Muscle layer of duodenum (tissue), 2 donors: Measurements from ENCODE around the gene RABL6.
"Not testable (repeated sequence)": the region's sequence is repeated elsewhere in the genome, so short reads cannot be mapped to it uniquely, and the experiment has no call there.

ENCODE experiments used
- H3K27ac ChIP-seq: one replicate; pipeline ENCODE4 v1.7.0; 2013; ENCODE audit warnings: mild to moderate bottlenecking, low read length
- H3K27me3 ChIP-seq: one replicate; pipeline ENCODE4 v1.7.0; 2013; ENCODE audit warnings: low read depth, mild to moderate bottlenecking, control low read depth, low read length
- H3K36me3 ChIP-seq, 2 donors: one replicate each; pipeline ENCODE4 v1.7.0; 2013; ENCODE audit warnings: low read length in 2 of 2, control low read depth in 1 of 2, mild to moderate bottlenecking in 1 of 2; ENCODE audit not compliant: insufficient read depth in 2 of 2, control insufficient read depth in 1 of 2
- H3K4me1 ChIP-seq, 2 donors: one replicate each; pipeline ENCODE4 v1.7.0; 2013; ENCODE audit warnings: low read length in 2 of 2, mild to moderate bottlenecking in 2 of 2, control low read depth in 1 of 2, moderate library complexity in 1 of 2; ENCODE audit not compliant: insufficient read depth in 2 of 2, control insufficient read depth in 1 of 2
- H3K4me3 ChIP-seq, 2 donors: one replicate each; pipeline ENCODE4 v1.7.0; 2013; ENCODE audit warnings: low read length in 2 of 2, low read depth in 1 of 2, mild to moderate bottlenecking in 1 of 2
- H3K9me3 ChIP-seq, 2 donors: one replicate each; pipeline ENCODE4 v1.7.0; 2013; ENCODE audit warnings: low read length in 2 of 2, control low read depth in 1 of 2, mild to moderate bottlenecking in 1 of 2; ENCODE audit not compliant: control insufficient read depth in 1 of 2
- donor health status: healthy.

The RABL6 gene

DNA sequence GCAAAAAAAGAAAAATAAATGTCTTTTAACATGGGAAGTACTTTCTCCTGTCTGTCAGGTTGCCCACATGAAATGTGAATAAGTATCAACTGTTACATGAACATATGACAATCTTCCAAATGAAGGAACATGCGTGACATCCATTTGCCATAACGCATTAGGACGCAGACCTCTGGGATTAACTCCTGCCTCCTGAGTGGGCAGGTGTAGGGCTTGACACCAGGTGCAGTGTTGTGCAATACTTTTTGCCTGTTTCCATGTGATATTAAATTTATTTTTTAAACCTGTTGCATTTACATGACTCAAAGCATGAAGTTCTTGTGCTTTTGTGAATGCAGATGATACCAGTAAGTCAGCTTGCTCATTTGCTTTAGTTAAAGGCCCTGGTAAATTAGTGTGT is 25.3 kb upstream of the RABL6 start:
- Histone ChIP-seq H3K36me3 (no peaks in the 10 kb centered on the region), H3K9me3 (no peaks in the 10 kb centered on the region), H3K4me1 (peaks cover 0 to 1% of the 10 kb centered on the region in 2 donors), H3K27ac (no peak overlapping the region), H3K4me3 (no peak overlapping the region), H3K27me3 (no peaks in the 10 kb centered on the region)

DNA sequence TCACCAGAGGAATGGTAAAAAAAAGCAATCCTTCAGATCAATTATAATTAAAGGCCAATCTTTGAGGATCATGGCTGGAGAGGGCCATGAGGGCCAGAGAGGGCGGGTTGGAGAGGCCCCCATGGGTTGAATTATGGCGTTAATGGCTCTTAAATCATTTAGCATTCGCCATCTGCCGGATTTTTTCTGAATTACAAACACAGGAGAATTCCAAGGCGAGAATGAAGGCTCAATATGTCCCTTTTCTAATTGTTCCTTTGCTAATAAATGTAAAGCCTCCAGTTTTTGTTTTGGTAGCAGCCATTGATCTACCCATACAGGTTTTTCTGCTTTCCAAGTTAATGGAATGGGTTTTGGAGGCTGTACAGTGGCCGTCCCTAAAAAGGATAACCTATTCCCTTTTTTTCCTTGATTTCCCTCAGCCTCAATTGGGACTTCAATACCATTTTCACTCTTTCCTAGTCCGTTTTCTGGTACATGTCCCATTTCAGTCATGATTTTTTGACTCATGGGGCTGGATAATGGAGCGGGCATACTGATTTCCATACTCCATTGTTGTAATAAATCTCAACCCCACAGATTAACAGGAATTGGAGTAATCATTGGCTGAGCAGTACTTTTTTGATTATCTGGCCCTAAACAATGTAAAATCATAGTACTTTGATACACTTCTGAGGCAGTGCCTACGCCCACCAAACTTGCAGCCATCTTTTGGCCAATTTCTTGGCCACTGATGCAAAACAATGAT is 23.3 kb upstream of the RABL6 start:
- H3K27ac ChIP-seq: no peak overlapping the region
- H3K36me3 ChIP-seq: no peaks in the 10 kb centered on the region
- H3K4me3 ChIP-seq: no peak overlapping the region
- no peaks in the 10 kb centered on the region for H3K9me3 ChIP-seq
- peaks cover 0 to 5% of the 10 kb centered on the region in 2 donors for H3K4me1 ChIP-seq
- H3K27me3 ChIP-seq: no peaks in the 10 kb centered on the region

DNA sequence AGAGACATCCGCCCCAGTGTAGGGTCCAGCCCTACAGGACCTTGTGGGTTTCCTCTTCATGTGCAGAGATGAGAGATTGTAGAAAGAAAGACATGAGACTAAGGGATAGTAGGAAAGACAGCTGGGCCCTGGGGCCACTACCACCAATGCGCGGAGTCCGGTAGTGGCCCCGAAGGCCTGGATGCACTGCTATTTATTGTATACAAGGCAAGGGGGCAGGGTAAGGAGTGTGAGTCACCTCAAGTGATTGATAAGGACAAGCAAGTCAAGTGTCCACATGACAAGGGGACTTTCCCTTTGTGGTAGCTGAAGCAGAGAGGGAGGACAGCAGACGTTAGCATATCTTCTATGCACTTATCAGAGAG is 22.8 kb upstream of the RABL6 start:
- Histone ChIP-seq H3K36me3 (no peaks in the 10 kb centered on the region), H3K27me3 (no peaks in the 10 kb centered on the region), H3K9me3 (no peaks in the 10 kb centered on the region), H3K27ac (no peak overlapping the region), H3K4me3 (no peak overlapping the region), H3K4me1 (peaks cover 0 to 5% of the 10 kb centered on the region in 2 donors)

DNA sequence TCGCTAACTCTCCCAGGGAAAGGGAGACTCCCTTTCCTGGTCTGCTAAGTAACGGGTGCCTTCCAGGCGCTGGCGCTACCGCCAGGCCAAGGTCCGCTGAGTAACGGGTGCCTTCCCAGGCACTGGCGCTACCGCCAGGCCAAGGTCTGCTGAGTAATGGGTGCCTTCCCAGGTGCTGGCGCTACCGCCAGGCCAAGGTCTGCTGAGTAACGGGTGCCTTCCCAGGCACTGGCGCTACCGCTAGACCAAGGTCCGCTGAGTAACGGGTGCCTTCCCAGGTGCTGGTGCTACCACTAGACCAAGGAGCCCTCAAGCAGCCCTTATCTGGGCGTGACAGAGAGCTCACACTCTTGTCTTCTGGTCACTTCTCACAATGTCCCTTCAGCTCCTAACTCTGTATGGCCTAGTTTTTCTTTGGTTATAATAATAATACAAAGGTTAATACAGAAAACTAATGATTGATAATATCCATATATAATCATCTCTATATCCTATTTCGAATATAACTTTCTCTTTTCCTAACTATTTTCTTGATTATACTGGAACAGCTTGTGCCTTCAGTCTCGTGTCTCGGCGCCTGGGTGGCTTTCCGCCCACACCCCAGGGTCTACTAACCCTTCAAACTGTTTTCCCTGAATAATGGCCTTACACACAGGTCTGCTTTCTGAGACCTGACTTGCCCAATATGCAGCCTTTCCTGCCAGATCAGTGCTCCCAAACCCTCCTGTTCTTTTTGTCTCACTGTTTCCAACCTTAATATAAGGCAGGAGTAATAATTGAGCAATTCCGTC is 22.0 kb upstream of the RABL6 start:
- not testable (repeated sequence) for H3K9me3 ChIP-seq, H3K27ac ChIP-seq, H3K4me3 ChIP-seq, H3K27me3 ChIP-seq, H3K36me3 ChIP-seq
- H3K4me1 ChIP-seq: peaks cover 0 to 11% of the 10 kb centered on the region in 2 donors

DNA sequence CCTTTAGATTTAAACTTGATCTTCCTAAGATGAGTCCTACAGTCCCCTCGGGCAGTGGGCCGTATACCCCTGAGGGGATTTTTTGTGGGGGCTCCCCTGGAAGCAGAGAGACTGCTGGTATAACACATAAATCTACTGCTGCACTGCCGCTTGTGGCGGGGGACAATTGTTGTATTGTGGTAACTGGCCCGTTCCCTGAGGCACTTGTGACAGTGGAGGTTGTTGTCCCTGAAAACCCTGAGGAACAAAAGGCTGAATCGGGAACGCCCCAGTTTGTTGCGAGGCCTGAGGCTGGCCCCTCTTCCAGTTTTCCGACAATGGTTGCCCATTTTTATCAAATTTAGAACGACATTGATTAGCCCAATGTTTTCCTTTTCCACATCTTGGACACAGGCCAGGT is 21.3 kb upstream of the RABL6 start:
- peaks cover 0 to 11% of the 10 kb centered on the region in 2 donors for H3K4me1 ChIP-seq
- no peaks in the 10 kb centered on the region for H3K27me3 ChIP-seq
- H3K27ac ChIP-seq: no peak overlapping the region
- no peaks in the 10 kb centered on the region for H3K36me3 ChIP-seq
- H3K9me3 ChIP-seq: no peaks in the 10 kb centered on the region
- H3K4me3 ChIP-seq: no peak overlapping the region

DNA sequence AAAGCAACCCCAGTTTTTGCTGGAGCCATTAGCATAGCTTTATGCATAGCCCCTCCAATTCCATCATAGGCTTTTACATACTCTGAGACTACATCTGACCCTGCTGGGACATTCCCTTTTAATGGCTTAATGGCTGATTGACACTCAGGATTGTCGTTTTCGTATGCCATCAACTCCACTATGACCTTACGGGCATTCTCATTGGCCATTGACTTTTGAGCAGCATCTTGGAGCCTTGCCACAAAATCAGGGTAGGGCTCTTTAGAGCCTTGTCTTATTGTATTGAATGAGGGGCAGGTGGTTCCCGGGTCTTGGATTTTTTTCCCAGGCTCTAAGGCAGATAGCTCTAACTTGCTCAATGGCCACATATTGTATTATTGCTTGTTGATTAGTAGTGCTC is 20.8 kb upstream of the RABL6 start:
- not testable (repeated sequence) for H3K36me3 ChIP-seq, H3K27ac ChIP-seq, H3K9me3 ChIP-seq, H3K4me3 ChIP-seq, H3K27me3 ChIP-seq
- peaks cover 0 to 16% of the 10 kb centered on the region in 2 donors for H3K4me1 ChIP-seq

DNA sequence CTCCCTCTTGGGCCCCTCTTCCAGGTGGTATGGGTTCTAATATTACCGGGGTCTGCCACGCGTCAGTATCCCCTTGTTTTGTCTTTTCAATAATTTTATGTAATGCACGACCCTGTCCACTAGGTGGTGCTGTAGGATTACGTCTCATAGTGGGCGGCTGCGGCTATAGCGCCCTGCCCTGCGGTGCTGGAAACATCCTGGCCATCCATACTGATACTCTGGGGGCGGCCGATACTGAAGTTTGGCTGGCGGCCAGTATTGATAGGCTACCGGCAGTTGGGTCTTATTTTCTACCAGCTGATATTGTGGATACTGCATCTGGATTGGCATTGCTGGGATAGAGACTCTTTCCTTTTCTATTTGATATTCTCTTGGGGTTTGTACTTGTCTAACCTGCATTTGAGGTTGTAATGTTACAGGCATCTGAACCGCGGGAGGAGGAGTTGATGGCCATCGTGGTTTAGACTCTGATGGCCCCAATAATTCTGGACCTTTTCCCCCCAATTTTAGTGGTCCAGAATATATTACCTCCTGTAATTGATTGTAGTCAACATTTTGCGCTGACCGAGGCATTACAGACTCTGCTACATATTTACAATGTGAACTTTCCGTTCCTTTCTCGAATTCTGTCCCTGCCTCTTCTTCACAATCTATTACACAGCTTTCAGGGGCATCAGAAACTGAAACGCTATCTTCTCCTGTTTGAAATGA is 19.9 kb upstream of the RABL6 start:
- Histone ChIP-seq H3K4me3 (no peak overlapping the region), H3K27ac (no peak overlapping the region), H3K36me3 (no peaks in the 10 kb centered on the region), H3K27me3 (no peaks in the 10 kb centered on the region), H3K4me1 (peaks cover 0 to 22% of the 10 kb centered on the region in 2 donors), H3K9me3 (no peaks in the 10 kb centered on the region)

DNA sequence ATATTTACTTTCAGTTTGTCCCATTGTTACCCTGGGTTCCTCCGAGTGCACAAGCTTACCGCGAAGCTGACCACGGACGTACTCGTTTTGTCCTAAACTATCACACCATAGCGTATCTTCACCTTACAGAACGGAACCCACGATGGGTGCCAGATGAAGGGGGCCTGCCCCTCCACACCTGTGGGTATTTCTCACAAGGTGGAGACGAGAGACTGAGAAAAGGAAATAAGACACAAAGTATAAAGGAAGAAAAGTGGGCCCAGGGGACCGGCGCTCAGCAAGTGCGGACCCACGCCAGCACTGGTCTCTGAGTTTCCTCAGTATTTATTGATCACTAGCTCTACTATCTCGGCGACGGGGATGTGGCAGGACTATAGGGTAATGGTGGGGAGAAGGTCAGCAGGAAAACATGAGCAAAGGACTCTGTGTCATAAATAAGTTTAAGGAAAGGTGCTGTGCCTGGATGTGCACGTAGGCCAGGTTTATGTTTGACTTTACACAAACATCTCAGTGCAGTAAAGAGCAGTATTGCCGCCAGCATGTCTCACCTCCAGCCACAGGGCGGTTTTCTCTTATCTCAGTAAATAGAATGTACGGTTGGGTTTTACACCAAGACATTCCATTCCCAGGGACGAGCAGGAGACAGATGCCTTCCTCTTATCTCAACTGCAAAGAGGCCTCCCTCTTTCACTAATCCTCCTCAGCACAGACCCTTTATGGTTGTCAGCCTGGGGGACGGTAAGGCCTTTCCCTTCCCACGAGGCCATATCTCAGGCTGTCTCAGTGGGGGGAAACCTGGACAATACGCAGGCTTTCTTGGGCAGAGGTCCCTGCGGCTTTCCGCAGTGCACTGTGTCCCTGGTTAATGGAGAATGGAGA is 18.9 kb upstream of the RABL6 start:
- H3K4me1 ChIP-seq: peaks cover 0 to 22% of the 10 kb centered on the region in 2 donors
- H3K27ac ChIP-seq, H3K9me3 ChIP-seq, H3K27me3 ChIP-seq, H3K4me3 ChIP-seq, H3K36me3 ChIP-seq: not testable (repeated sequence)

DNA sequence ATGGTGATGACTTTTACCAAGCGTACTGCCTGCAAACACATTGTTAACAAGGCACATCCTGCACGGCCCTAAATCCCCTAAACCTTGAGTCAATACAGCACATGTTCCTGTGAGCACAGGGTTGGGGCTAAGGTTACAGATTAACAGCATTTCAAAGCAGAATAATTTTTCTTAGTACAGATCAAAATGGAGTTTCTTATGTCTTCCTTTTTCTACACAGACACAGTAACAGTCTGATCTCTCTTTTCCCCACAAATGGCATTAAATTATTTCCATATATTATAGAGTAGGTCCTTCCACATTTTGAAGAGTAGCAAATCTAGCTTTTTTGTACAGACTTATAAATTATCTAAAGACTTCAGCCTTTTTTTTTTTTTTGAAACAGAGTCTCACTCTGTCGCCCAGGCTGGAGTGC is 18.2 kb upstream of the RABL6 start:
- Histone ChIP-seq H3K4me1 (peaks cover 0 to 22% of the 10 kb centered on the region in 2 donors), H3K4me3 (no peak overlapping the region), H3K9me3 (no peaks in the 10 kb centered on the region), H3K27me3 (no peaks in the 10 kb centered on the region), H3K27ac (no peak overlapping the region), H3K36me3 (no peaks in the 10 kb centered on the region)

DNA sequence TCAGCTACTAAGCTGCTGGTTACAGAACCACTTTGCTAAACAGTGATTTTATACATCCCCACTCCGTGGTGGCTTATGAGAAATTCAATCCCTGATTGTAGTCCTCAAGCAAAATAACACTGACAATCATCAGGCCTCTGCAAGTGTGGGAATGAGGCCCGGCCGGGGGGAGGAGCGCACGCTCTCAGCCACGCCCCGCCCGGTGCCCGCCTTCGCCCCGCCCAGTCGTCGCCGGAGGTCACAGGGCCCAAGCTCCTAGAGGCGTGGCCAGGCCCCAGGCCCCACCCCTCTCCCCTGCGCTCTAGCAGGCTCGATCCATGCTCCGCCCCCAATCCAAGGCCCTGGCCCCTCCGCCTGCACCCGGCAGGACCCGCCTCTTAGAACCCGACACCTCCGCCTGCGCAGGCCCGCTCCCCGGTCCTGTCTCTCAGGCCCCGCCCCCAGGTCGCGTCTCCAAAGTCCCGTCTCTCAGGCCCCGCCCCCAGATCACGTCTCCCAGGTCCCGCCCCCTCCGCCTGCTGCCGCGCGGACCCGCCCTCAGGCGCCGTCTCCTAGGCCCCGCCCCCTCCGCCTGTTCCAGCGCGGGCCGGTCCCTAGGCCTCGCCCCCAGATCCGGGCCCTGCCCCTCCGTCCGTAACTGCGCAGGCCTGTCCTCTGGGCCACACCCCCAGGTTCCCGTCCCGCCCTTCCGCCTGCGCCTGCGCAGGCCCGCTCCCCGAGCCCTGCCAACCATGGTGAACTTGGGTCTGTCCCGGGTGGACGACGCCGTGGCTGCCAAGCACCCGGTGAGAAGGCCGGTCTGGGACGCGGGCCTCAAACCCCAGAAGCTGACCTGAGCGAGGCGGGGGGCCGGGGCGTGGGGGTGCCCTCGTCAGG is 16.9 kb upstream of the RABL6 start, which contains the start of gene TMEM141:
Gene TMEM141 (plus strand): TSS at position 705 of the 876 bp plus-strand sequence. CDS start 27 bp downstream, at position 732.
- Histone ChIP-seq H3K27me3 (no peaks in the 10 kb centered on the region), H3K4me1 (peaks cover 0 to 22% of the 10 kb centered on the region in 2 donors), H3K4me3 (peak within 1 kb of the TSS; percentile 56 to 78), H3K9me3 (no peaks in the 10 kb centered on the region), H3K36me3 (no peaks in the 10 kb centered on the region), H3K27ac (peak within 1 kb of the TSS; percentile 67)
